ENCODE results near the gene SNX30. TPM values are rescaled to one million over a fixed set of nuclear protein-coding genes. Genes with fewer than 3 reads are reported as not detected.

SNX30 gene
- total RNA-seq, 4 donors from 2014 or later: 6.2 to 18.2 (median 10.4) TPM

- no peak for ATAC-seq
- no peak overlapping the region for H3K27ac ChIP-seq
- TF ChIP-seq EP300 (IDR thresholded peaks at IDR 0.05) (no peak), POLR2A (IDR thresholded peaks at IDR 0.05) (no peak), CTCF (IDR thresholded peaks at IDR 0.05) (no peak), POLR2AphosphoS5 (IDR thresholded peaks at IDR 0.05) (no peak)
- H3K9me3 ChIP-seq: no peaks in the 10 kb centered on the region
- H3K27me3 ChIP-seq: no peaks in the 10 kb centered on the region
- peaks cover 0 to 30% of the 10 kb centered on the region in 2 donors for H3K36me3 ChIP-seq
- WGBS, 2 donors (ENCODE audit: low coverage in 1 of 2): 56 to 72% methylated on average over 14 of the region's 14 CpGs
- peaks cover 0 to 12% (median 0%) of the 10 kb centered on the region in 3 donors for H3K4me1 ChIP-seq
- H3K4me3 ChIP-seq: no peak overlapping the region
Measured at GRCh38 chr9:112846528-112847488, 96.2 kb downstream of the SNX30 start.

DNA sequence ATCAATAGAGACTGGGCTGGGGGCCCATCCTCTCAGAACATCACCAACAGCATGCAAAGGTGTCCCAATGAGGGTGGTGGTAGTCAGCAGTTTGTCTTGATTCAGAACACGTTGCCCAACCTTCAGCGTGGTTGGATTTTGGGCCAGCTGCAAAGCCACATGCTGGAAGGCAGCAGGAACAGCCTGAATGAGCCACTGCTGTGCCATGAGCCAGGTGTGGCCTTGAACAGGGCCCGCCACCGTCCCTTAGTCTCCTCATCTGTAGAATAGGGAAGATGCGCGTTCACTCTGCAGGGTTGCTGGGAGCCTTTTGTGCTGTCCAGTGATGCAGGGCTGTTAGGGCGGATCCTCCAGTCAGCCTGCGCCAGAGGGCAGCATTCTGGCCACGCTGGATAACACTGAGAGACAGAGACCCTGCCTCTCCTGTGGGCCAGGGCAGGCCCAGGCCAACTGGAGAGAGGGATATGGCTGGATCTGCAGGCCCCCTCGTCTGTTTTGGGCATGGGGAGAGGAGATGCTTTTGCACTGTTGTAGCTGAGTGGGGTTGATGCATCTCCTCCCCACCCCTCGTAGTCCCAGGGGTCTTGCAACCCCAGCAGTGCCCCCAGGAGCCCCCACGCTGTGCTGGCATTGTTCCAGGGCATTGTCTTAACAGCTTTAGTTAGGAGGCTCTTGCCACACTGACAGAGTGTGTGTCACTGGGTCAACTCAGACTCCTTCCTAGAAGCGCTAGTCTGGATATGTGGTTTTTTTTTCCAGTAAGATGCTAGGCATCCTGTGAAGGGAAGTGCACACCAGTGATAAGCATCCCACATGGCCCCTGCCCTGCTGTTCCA, 98.0 kb downstream of the SNX30 start:
- peaks cover 0 to 33% of the 10 kb centered on the region in 2 donors for H3K36me3 ChIP-seq

DNA sequence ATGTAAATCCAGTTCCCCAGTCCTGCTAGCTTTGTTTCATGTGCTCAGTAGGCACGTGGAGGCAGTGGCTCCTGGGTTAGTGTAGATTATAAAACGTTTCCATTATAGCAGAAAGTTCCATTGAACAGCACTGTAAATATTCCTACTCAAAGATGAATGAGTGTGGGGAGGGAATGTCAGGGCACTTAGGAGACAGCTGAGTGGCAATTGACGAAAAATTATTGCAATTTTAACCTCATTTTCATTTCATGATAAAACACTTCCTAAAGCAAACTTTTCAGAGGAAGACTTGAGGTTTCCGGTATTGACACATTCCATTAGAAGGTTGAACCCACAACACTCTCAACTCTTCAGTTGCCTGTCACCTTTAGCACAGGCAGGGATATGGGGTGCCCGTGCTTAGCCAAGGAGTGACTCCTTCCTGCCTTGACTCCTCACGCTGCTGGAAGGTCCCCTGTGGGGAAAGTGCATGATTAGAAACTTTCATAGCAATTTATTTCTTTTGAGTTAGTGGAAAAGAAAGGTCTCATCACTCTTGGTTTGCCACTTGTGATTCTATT, 98.9 kb downstream of the SNX30 start:
- no peak overlapping the region for H3K4me3 ChIP-seq
- no peak for ATAC-seq
- H3K27me3 ChIP-seq: no peaks in the 10 kb centered on the region
- H3K36me3 ChIP-seq: peaks cover 0 to 42% of the 10 kb centered on the region in 2 donors
- no peaks in the 10 kb centered on the region for H3K9me3 ChIP-seq
- peaks cover 0 to 8% (median 0%) of the 10 kb centered on the region in 3 donors for H3K4me1 ChIP-seq
- H3K27ac ChIP-seq: no peak overlapping the region
- 77 to 89% methylated on average over 5 to 6 of the region's 6 CpGs for WGBS, 2 donors (ENCODE audit: low coverage in 1 of 2)
- no peak for TF ChIP-seq POLR2AphosphoS5 (IDR thresholded peaks at IDR 0.05)
- TF ChIP-seq POLR2A (IDR thresholded peaks at IDR 0.05): no peak
- TF ChIP-seq CTCF (IDR thresholded peaks at IDR 0.05): no peak
- TF ChIP-seq EP300 (IDR thresholded peaks at IDR 0.05): no peak

More for the DNA sequence above, 98.0 kb downstream of the SNX30 start:
- H3K27me3 ChIP-seq: no peaks in the 10 kb centered on the region
- H3K4me1 ChIP-seq: peaks cover 0 to 12% (median 0%) of the 10 kb centered on the region in 3 donors
- H3K4me3 ChIP-seq: no peak overlapping the region
- TF ChIP-seq CTCF (IDR thresholded peaks at IDR 0.05): no peak
- no peak for TF ChIP-seq POLR2A (IDR thresholded peaks at IDR 0.05)
- no peak for TF ChIP-seq EP300 (IDR thresholded peaks at IDR 0.05)
- TF ChIP-seq POLR2AphosphoS5 (IDR thresholded peaks at IDR 0.05): no peak
- ATAC-seq: no peak
- no peak overlapping the region for H3K27ac ChIP-seq
- no peaks in the 10 kb centered on the region for H3K9me3 ChIP-seq
- 66 to 80% methylated on average over 1 to 4 of the region's 13 CpGs for WGBS, 2 donors (ENCODE audit: low coverage in 1 of 2)

DNA sequence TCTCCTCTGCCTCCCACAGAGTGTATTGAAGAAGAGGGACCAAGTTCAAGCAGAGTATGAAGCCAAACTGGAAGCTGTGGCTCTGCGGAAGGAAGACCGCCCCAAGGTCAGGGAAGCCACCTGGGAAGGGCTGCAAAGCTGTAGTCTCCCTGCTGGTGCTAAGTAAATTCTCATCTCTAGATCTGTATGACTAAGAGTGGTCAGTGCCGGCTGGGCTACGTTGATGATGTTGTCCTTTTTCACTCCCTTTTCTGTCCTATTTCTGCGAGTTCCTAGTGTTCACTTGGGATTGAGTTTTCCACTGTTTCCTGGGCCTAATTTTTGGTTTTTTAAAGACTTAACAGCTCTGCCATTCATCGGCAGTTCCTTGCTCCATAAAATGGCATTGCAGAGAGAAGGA, 100.3 kb downstream of the SNX30 start:
- TF ChIP-seq POLR2AphosphoS5 (IDR thresholded peaks at IDR 0.05) (no peak), POLR2A (IDR thresholded peaks at IDR 0.05) (no peak), EP300 (IDR thresholded peaks at IDR 0.05) (no peak), CTCF (IDR thresholded peaks at IDR 0.05) (no peak)
- Histone ChIP-seq H3K27ac (no peak overlapping the region), H3K4me3 (no peak overlapping the region), H3K27me3 (no peaks in the 10 kb centered on the region), H3K9me3 (no peaks in the 10 kb centered on the region), H3K4me1 (no peaks in the 10 kb centered on the region), H3K36me3 (peaks cover 0 to 46% of the 10 kb centered on the region in 2 donors)
- no peak for ATAC-seq
- WGBS, 2 donors (ENCODE audit: low coverage in 1 of 2): 86 to 96% methylated on average over 4 of the region's 6 CpGs

All from gastroesophageal sphincter (tissue), 4 donors.